ENCODE results near the gene RRAD. TPM values are rescaled to one million over a fixed set of nuclear protein-coding genes. Genes with fewer than 3 reads are reported as not detected.
"Not testable (repeated sequence)": the region's sequence is repeated elsewhere in the genome, so short reads cannot be mapped to it uniquely, and the experiment has no call there.

Gene RRAD
- total RNA-seq, 1 donor from 2014 or later, result 75.0 TPM

DNA sequence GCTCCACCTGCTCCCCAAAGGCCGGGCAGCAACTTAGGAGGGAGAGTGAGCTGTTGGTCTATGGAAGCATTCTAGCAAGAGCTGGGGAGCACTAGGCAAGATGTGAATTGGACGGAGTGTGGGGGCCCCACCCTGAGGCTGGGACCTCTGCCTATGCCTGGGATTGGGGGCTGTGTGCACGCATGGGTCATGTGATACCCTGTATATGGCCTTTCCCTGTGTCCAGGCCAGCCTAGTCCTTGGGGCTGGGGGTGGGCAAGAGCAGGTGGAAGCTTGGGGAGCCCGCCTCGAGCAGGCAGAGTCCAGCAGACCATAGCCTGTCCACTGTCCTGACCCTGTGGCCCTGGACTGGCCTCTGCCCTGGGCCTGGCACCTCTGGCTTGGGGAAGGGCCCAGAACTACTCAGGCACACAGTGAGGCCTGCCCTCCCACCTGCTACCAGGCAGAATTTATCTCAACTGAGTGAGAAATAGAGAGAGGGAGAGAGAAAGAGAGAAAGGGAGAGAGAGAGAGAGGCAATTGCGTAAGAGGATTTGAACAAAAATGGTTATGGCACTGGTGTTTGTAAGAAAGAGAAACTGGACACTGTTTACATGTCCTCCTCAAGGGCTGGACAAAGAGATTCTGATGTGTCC, 25.9 kb downstream of the RRAD start:
- TF ChIP-seq, protein P1, sequence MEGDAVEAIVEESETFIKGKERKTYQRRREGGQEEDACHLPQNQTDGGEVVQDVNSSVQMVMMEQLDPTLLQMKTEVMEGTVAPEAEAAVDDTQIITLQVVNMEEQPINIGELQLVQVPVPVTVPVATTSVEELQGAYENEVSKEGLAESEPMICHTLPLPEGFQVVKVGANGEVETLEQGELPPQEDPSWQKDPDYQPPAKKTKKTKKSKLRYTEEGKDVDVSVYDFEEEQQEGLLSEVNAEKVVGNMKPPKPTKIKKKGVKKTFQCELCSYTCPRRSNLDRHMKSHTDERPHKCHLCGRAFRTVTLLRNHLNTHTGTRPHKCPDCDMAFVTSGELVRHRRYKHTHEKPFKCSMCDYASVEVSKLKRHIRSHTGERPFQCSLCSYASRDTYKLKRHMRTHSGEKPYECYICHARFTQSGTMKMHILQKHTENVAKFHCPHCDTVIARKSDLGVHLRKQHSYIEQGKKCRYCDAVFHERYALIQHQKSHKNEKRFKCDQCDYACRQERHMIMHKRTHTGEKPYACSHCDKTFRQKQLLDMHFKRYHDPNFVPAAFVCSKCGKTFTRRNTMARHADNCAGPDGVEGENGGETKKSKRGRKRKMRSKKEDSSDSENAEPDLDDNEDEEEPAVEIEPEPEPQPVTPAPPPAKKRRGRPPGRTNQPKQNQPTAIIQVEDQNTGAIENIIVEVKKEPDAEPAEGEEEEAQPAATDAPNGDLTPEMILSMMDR (IDR thresholded peaks at IDR 0.05; ENCODE audit: insufficient read depth, low read length, severe bottlenecking), result no peak
- no peaks in the 10 kb centered on the region for H3K27me3 ChIP-seq (ENCODE audit: control insufficient read depth, insufficient read depth, low read length)
- no peak overlapping the region for H3K4me3 ChIP-seq (ENCODE audit: low read depth, low read length)
- FAIRE-seq (no peak), DNase-seq (ENCODE audit: low read depth) (no peak)
- no peaks in the 10 kb centered on the region for H3K36me3 ChIP-seq (ENCODE audit: control insufficient read depth, insufficient read depth, low read length)

DNA sequence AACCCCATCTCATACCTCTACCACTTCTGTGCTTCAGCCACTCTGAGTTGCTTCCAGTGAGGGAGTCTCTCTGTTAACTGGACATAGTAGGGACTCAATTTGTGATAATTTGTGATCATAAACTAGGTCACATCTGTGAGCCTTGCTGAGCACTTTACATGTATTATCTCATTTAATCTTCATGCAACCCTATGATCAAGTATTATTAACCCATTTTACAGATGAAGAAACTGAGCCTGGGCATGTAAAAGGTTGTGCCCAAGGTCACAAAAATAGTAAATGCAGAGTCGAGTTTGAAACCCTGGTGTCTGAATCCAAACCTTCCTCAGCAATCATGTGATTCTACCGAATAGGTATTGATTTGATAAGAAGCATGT, 26.4 kb downstream of the RRAD start:
- DNase-seq (ENCODE audit: low read depth) (no peak), FAIRE-seq (no peak)
- Histone ChIP-seq H3K27me3 (ENCODE audit: control insufficient read depth, insufficient read depth, low read length) (no peaks in the 10 kb centered on the region), H3K4me3 (ENCODE audit: low read depth, low read length) (no peak overlapping the region), H3K36me3 (ENCODE audit: control insufficient read depth, insufficient read depth, low read length) (no peaks in the 10 kb centered on the region)
- TF ChIP-seq, protein P1 (IDR thresholded peaks at IDR 0.05; ENCODE audit: insufficient read depth, low read length, severe bottlenecking), result no peak

DNA sequence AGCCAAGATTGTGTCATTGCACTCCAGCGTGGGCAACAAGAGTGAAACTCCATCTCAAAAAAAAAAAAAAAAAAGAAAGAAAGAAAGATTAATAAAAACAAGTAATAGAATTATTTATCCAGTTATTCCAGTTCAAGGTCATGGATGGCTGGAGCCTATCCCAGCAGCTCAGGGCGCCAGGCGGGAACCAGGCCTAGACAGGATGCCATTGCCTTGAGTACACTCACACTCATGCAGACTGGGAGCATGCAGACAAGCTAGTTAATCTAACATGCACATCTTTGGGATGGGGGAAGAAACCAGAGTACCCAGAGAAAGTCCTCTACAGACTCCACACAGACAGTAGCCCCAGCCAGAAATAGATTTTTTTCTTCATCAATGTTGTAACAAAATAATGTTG, 27.1 kb downstream of the RRAD start:
- no peak overlapping the region for H3K4me3 ChIP-seq (ENCODE audit: low read depth, low read length)
- FAIRE-seq, result no peak

DNA sequence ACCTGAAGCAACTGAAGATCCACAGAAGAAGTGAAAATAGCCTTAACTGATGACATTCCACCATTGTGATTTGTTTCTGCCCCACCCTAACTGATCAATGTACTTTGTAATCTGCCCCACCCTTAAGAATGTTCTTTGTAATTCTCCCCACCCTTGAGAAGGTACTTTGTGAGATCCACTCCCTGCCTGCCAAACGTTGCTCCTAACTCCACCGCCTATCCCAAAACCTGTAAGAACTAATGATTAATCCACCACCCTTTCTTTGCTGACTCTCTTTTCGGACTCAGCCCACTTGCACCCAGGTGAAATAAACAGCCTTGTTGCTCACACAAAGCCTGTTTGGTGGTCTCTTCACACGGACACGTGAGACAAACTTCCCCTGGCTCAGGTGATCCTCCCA, 28.7 kb downstream of the RRAD start:
- not testable (repeated sequence) for FAIRE-seq; H3K36me3 ChIP-seq (ENCODE audit: control insufficient read depth, insufficient read depth, low read length); H3K27me3 ChIP-seq (ENCODE audit: control insufficient read depth, insufficient read depth, low read length); H3K4me3 ChIP-seq (ENCODE audit: low read depth, low read length)
- DNase-seq (ENCODE audit: low read depth), result peak; percentile 37

More for the DNA sequence above, 27.1 kb downstream of the RRAD start:
- H3K27me3 ChIP-seq (ENCODE audit: control insufficient read depth, insufficient read depth, low read length), result no peaks in the 10 kb centered on the region
- TF ChIP-seq, protein P1 (IDR thresholded peaks at IDR 0.05; ENCODE audit: insufficient read depth, low read length, severe bottlenecking), result no peak
- no peaks in the 10 kb centered on the region for H3K36me3 ChIP-seq (ENCODE audit: control insufficient read depth, insufficient read depth, low read length)
- DNase-seq (ENCODE audit: low read depth), result peak; percentile 49

GRCh38 chr16:66895999-66896398, 29.3 kb downstream of the RRAD start:
- TF ChIP-seq, protein P1 (IDR thresholded peaks at IDR 0.05; ENCODE audit: insufficient read depth, low read length, severe bottlenecking), result no peak
- FAIRE-seq, result no peak
- no peak for DNase-seq (ENCODE audit: low read depth)
- Histone ChIP-seq H3K4me3 (ENCODE audit: low read depth, low read length) (no peak overlapping the region), H3K27me3 (ENCODE audit: control insufficient read depth, insufficient read depth, low read length) (no peaks in the 10 kb centered on the region), H3K36me3 (ENCODE audit: control insufficient read depth, insufficient read depth, low read length) (no peaks in the 10 kb centered on the region)

- FAIRE-seq (no peak), DNase-seq (ENCODE audit: low read depth) (no peak)
- TF ChIP-seq, protein P1 (IDR thresholded peaks at IDR 0.05; ENCODE audit: insufficient read depth, low read length, severe bottlenecking), result no peak
- H3K4me3 ChIP-seq (ENCODE audit: low read depth, low read length), result no peak overlapping the region
- no peaks in the 10 kb centered on the region for H3K36me3 ChIP-seq (ENCODE audit: control insufficient read depth, insufficient read depth, low read length)
- no peaks in the 10 kb centered on the region for H3K27me3 ChIP-seq (ENCODE audit: control insufficient read depth, insufficient read depth, low read length)
Observed at GRCh38 chr16:66895689-66895979, 29.7 kb downstream of the RRAD start.
